GM12878 (cell line): ENCODE data around the gene SPRY1. TPM values are rescaled to one million over a fixed set of nuclear protein-coding genes. Genes with fewer than 3 reads are reported as not detected.

Experiments
- CHD2 ChIP-seq: IDR thresholded peaks from 2 replicates; pipeline ENCODE4 v1.6.1; 2011; ENCODE audit warnings: low read depth, low read length, improper control_type of control experiment, borderline replicate concordance
- EED ChIP-seq: sonication (generic); IDR thresholded peaks from 2 replicates; pipeline ENCODE4 v1.6.1; 2016; ENCODE audit warnings: antibody characterized with exemption, low read depth
- JUND ChIP-seq: IDR thresholded peaks from 2 replicates; pipeline ENCODE4 v1.6.1; 2012; ENCODE audit warnings: low read depth, mild to moderate bottlenecking, low read length, improper control_type of control experiment, moderate library complexity
- NR2F1 ChIP-seq: fragments of 450-650 bp; conservative IDR thresholded peaks from 2 replicates; pipeline ENCODE4 v1.6.1; 2017; ENCODE audit warnings: mild to moderate bottlenecking
- RAD51 ChIP-seq: fragments of 450-650 bp; IDR thresholded peaks from 2 replicates; pipeline ENCODE4 v1.6.1; 2016; ENCODE audit warnings: moderate library complexity, mild to moderate bottlenecking, inconsistent platforms
- RBBP5 ChIP-seq: fragments of 200-600 bp; sonication (generic); conservative IDR thresholded peaks from 2 replicates; pipeline ENCODE4 v1.6.1; 2016
- RELB ChIP-seq: fragments of 450-650 bp; IDR thresholded peaks from 2 replicates; pipeline ENCODE4 v1.6.1; 2017; ENCODE audit warnings: low read depth, mild to moderate bottlenecking, moderate library complexity
- TAF1 ChIP-seq: IDR thresholded peaks from 2 replicates; pipeline ENCODE4 v1.6.1; 2011; ENCODE audit warnings: mild to moderate bottlenecking, low read depth, low read length, borderline replicate concordance
- USF2 ChIP-seq: IDR thresholded peaks from 2 replicates; pipeline ENCODE4 v1.6.1; 2011; ENCODE audit warnings: low read depth, low read length, improper control_type of control experiment, borderline replicate concordance
- ZBED1 ChIP-seq: IDR thresholded peaks from 2 replicates; pipeline ENCODE4 v1.6.1; 2016; ENCODE audit warnings: borderline replicate concordance
- ZNF687 ChIP-seq: fragments of 450-650 bp; IDR thresholded peaks from 2 replicates; pipeline ENCODE4 v1.6.1; 2017; ENCODE audit warnings: mild to moderate bottlenecking, moderate library complexity
- polyA plus RNA-seq, 11 experiments: library from polyadenylated mRNA; depleted of rRNA in 4 of 11; unstranded in 6 of 11; stranded (reverse) in 5 of 11; fragments of >200 nt; fragmentation: Nextera tagmentation in 4 of 11; fragmentation: Illumina TruSeq in 1 of 11; extraction: Ambion mirVana in 4 of 11; extraction: Trizol in 1 of 11; gene quantifications; 1 replicate in 1 of 11; 2 replicates in 10 of 11; pipeline versions ENCODE4 v1.2.1 to v1.2.3, GENCODE V29; 2011 to 2016; ENCODE audit warnings: inconsistent platforms in 2 of 11, missing spikeins in 2 of 11, low read depth in 1 of 11
- total RNA-seq, 4 experiments: library from RNA; depleted of rRNA in 3 of 4; stranded (reverse); fragments of >200 nt in 3 of 4; fragmentation: Illumina TruSeq in 1 of 4; extraction: Trizol in 1 of 4; gene quantifications; 2 replicates each; pipeline versions ENCODE4 v1.2.1 to v1.2.3, GENCODE V29; 2013 to 2021
- TF ChIP-seq, protein P1 (sequence below): fragments of 150-350 bp; IDR thresholded peaks from 2 replicates; pipeline ENCODE4 v1.6.1; 2016; ENCODE audit warnings: low read depth, low read length
- TF ChIP-seq, protein P2 (sequence below): IDR thresholded peaks from 2 replicates; pipeline ENCODE4 v1.6.1; 2012; ENCODE audit warnings: low read depth, low read length, improper control_type of control experiment
- TF ChIP-seq, protein P3 (sequence below): fragments of 450-650 bp; IDR thresholded peaks from 2 replicates; pipeline ENCODE4 v1.6.1; 2018; ENCODE audit warnings: borderline replicate concordance, mild to moderate bottlenecking; ENCODE audit not compliant: partially characterized antibody

Gene SPRY1
- total and polyA plus RNA-seq, 10 of the 15 experiments (the other 5 are each of a cell fraction or from before 2014, with no cell fraction given), result 0.05 to 5.7 (median 0.23) TPM; not detected in 2

DNA sequence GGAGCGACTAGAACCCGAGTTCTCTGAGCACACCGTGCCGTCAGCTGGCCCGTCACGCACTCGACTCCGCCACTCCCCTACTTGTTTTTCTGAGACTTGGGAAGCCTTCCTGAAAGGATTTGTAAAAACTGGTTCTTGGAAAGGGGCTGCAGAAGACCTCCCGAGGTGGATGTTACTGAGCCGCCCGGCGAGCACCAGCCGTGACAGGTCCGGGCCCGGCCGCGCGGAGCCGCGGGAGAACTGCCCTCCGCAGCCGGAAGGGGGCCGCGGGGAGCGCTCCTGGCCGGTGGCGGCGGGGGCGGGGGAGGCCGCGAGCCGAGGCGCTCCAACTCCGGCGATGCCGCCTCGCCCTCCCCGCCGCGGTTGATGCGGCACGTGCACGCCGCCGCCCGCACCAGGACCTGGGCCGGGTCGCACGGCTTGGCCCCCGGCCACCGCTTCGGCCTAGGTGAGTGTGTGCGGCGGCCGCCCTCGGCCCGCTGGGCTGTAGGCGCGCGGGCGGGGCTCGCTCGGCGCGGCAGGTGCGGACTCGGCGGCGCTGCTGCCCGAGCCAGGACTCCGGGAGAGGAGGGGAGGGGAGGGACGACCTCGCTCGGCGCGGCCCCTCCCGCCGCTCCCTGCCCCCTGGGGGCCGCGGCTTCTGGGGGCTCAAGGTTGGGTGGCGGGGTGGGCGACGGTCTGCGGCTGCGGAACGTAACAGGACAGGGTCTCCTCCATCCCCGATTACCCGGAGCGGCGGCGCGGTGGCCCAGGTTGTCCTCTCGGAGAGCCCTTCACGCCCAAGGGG lies 1.7 kb downstream of the SPRY1 start (continued):
- TF ChIP-seq TAF1, result no peak
- no peak for TF ChIP-seq ZBED1
- TF ChIP-seq, protein P1, sequence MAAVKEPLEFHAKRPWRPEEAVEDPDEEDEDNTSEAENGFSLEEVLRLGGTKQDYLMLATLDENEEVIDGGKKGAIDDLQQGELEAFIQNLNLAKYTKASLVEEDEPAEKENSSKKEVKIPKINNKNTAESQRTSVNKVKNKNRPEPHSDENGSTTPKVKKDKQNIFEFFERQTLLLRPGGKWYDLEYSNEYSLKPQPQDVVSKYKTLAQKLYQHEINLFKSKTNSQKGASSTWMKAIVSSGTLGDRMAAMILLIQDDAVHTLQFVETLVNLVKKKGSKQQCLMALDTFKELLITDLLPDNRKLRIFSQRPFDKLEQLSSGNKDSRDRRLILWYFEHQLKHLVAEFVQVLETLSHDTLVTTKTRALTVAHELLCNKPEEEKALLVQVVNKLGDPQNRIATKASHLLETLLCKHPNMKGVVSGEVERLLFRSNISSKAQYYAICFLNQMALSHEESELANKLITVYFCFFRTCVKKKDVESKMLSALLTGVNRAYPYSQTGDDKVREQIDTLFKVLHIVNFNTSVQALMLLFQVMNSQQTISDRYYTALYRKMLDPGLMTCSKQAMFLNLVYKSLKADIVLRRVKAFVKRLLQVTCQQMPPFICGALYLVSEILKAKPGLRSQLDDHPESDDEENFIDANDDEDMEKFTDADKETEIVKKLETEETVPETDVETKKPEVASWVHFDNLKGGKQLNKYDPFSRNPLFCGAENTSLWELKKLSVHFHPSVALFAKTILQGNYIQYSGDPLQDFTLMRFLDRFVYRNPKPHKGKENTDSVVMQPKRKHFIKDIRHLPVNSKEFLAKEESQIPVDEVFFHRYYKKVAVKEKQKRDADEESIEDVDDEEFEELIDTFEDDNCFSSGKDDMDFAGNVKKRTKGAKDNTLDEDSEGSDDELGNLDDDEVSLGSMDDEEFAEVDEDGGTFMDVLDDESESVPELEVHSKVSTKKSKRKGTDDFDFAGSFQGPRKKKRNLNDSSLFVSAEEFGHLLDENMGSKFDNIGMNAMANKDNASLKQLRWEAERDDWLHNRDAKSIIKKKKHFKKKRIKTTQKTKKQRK, result no peak
- TF ChIP-seq RAD51, result no peak
- TF ChIP-seq, protein P2, sequence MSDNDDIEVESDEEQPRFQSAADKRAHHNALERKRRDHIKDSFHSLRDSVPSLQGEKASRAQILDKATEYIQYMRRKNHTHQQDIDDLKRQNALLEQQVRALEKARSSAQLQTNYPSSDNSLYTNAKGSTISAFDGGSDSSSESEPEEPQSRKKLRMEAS, result no peak
- no peak for TF ChIP-seq USF2
- TF ChIP-seq EED, result no peak
- TF ChIP-seq, protein P3, sequence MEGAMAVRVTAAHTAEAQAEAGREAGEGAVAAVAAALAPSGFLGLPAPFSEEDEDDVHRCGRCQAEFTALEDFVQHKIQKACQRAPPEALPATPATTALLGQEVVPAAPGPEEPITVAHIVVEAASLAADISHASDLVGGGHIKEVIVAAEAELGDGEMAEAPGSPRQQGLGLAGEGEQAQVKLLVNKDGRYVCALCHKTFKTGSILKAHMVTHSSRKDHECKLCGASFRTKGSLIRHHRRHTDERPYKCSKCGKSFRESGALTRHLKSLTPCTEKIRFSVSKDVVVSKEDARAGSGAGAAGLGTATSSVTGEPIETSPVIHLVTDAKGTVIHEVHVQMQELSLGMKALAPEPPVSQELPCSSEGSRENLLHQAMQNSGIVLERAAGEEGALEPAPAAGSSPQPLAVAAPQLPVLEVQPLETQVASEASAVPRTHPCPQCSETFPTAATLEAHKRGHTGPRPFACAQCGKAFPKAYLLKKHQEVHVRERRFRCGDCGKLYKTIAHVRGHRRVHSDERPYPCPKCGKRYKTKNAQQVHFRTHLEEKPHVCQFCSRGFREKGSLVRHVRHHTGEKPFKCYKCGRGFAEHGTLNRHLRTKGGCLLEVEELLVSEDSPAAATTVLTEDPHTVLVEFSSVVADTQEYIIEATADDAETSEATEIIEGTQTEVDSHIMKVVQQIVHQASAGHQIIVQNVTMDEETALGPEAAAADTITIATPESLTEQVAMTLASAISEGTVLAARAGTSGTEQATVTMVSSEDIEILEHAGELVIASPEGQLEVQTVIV, result no peak
- TF ChIP-seq CHD2, result no peak
- peak; percentile 66 for TF ChIP-seq NR2F1
- TF ChIP-seq ZNF687, result peak; percentile 39; the same call in 1 of the 2 replicates
- TF ChIP-seq JUND, result no peak
- no peak for TF ChIP-seq RBBP5
- TF ChIP-seq RELB, result no peak
